ENCODE results near the gene CAPS2.

- TF ChIP-seq EZH2 (IDR thresholded peaks at IDR 0.05; ENCODE audit: low read depth, unreplicated experiment) = no peak
- no peak for TF ChIP-seq CTCF (conservative IDR thresholded peaks at IDR 0.05; ENCODE audit: low read depth in 2 of 2)
- no peak for TF ChIP-seq JUNB (IDR thresholded peaks at IDR 0.05; ENCODE audit: unreplicated experiment)
Measured at GRCh38 chr12:75350413-75350812, 20.3 kb upstream of the CAPS2 start.
